Natural killer cell treated with Interleukin-12 subunit alpha and Interleukin-12 subunit beta and Interleukin-15 and Interleukin-18, amount 100 ng/mL, for 72 hours (primary cell): ENCODE results near the gene ACTMAP. TPM values are rescaled to one million over a fixed set of nuclear protein-coding genes. Genes with fewer than 3 reads are reported as not detected.
"Not testable (repeated sequence)": the region's sequence is repeated elsewhere in the genome, so short reads cannot be mapped to it uniquely, and the experiment has no call there.

ENCODE experiments used
- ATAC-seq, 2 donors: fragments of 150-1000 bp; cut with Tn5 transposase in 1 of 2; sonication (Bioruptor Pico), chemical (Tn5 transposase) in 1 of 2; 2 replicates each; pipeline ENCODE4 v1.10.0; 2021
- DNase-seq: peaks from one replicate; pipeline ENCODE4 v3.0.0; 2022; ENCODE audit warnings: low spot score
- H3K27ac Mint-ChIP-seq, 2 donors: 1 replicate in 1 of 2; 2 replicates in 1 of 2; pipeline ENCODE4 v1.8.0; 2022; ENCODE audit warnings: mixed read lengths in 2 of 2, mild to moderate bottlenecking in 1 of 2, moderate library complexity in 1 of 2
- H3K27me3 Mint-ChIP-seq, 2 donors: 1 replicate in 1 of 2; 2 replicates in 1 of 2; pipeline ENCODE4 v1.8.0; 2022; ENCODE audit warnings: mixed read lengths in 2 of 2
- H3K36me3 Mint-ChIP-seq: one replicate; pipeline ENCODE4 v1.8.0; 2022; ENCODE audit warnings: mixed read lengths
- H3K4me1 Mint-ChIP-seq, 2 donors: 1 replicate in 1 of 2; 2 replicates in 1 of 2; pipeline ENCODE4 v1.8.0; 2022; ENCODE audit warnings: low read depth in 2 of 2, mixed read lengths in 2 of 2, mild to moderate bottlenecking in 1 of 2
- H3K4me3 Mint-ChIP-seq: one replicate; pipeline ENCODE4 v1.8.0; 2022; ENCODE audit warnings: mixed read lengths
- H3K9me3 Mint-ChIP-seq: 2 replicates; pipeline ENCODE4 v1.8.0; 2022; ENCODE audit warnings: mixed read lengths
- total RNA-seq, 2 donors: library from RNA; stranded (reverse); gene quantifications; one replicate each; pipeline ENCODE4 v1.2.3, GENCODE V29; 2022

Gene ACTMAP
- total RNA-seq = 10 to 100 TPM; 10.9 to 16.6 TPM

GRCh38 chr19:40750058-40750873, at the start of gene ACTMAP:
Gene ACTMAP (minus strand): TSS chr19:40750477. CDS start chr19:40749803, 674 bp downstream.
- Mint-ChIP-seq H3K36me3 (peaks cover 15% of the 10 kb centered on the region), H3K27ac (peak within 1 kb of the TSS; percentile 91 to 92)
- ATAC-seq = peak; percentile 94 to 96

GRCh38 chr19:40799558-40800338, 49.5 kb upstream of the ACTMAP start:
- Mint-ChIP-seq H3K4me1 (peaks cover 67 to 68% of the 10 kb centered on the region in 2 donors), H3K27ac (peak overlapping the region; percentile 95 to 97), H3K9me3 (no peaks in the 10 kb centered on the region), H3K27me3 (no peaks in the 10 kb centered on the region), H3K36me3 (peaks cover 16% of the 10 kb centered on the region), H3K4me3 (peak overlapping the region; percentile 94)
- DNase-seq (peak; percentile 75), ATAC-seq (no peak)

More at GRCh38 chr19:40750058-40750873, at the start of gene ACTMAP:
- Mint-ChIP-seq H3K27me3 (no peaks in the 10 kb centered on the region), H3K9me3 (no peaks in the 10 kb centered on the region), H3K4me1 (peaks cover 29 to 41% of the 10 kb centered on the region in 2 donors), H3K4me3 (peak within 1 kb of the TSS; percentile 96)
- DNase-seq = peak; percentile 100

GRCh38 chr19:40798683-40799557, 48.6 kb upstream of the ACTMAP start, which contains the start of gene EGLN2:
Gene EGLN2 (plus strand): TSS chr19:40799191. CDS start chr19:40800573, 1,382 bp downstream.
- Mint-ChIP-seq H3K27me3 (no peaks in the 10 kb centered on the region), H3K4me1 (peaks cover 59% of the 10 kb centered on the region in 2 donors), H3K4me3 (peak within 1 kb of the TSS; percentile 94), H3K36me3 (peaks cover 16% of the 10 kb centered on the region), H3K27ac (peak within 1 kb of the TSS; percentile 97 to 99), H3K9me3 (no peaks in the 10 kb centered on the region)
- ATAC-seq = peak; percentile 93 to 95
- peak; percentile 100 for DNase-seq

- H3K4me1 Mint-ChIP-seq = peaks cover 52% of the 10 kb centered on the region in 2 donors
- no peaks in the 10 kb centered on the region for H3K9me3 Mint-ChIP-seq
- peaks cover 16% of the 10 kb centered on the region for H3K36me3 Mint-ChIP-seq
- no peaks in the 10 kb centered on the region for H3K27me3 Mint-ChIP-seq
- ATAC-seq (peak; percentile 63), DNase-seq (peak; percentile 87)
- peak overlapping the region; percentile 94 for H3K4me3 Mint-ChIP-seq
- H3K27ac Mint-ChIP-seq = peak overlapping the region; percentile 97 to 99
These were observed 47.8 kb upstream of the ACTMAP start for GRCh38 chr19:40797963-40798682.

- Mint-ChIP-seq H3K9me3 (no peaks in the 10 kb centered on the region), H3K27ac (peak overlapping the region; percentile 97 to 99), H3K36me3 (peaks cover 14% of the 10 kb centered on the region), H3K4me1 (peaks cover 50 to 52% of the 10 kb centered on the region in 2 donors), H3K27me3 (no peaks in the 10 kb centered on the region), H3K4me3 (peak overlapping the region; percentile 94)
- ATAC-seq = no peak
- DNase-seq = no peak
These were observed 47.1 kb upstream of the ACTMAP start for GRCh38 chr19:40797166-40797962.

GRCh38 chr19:40791996-40792395, 41.7 kb upstream of the ACTMAP start:
- DNase-seq (no peak), ATAC-seq (no peak)
- Mint-ChIP-seq H3K27ac (peak overlapping the region; percentile 72 to 80), H3K36me3 (peaks cover 5% of the 10 kb centered on the region), H3K9me3 (no peaks in the 10 kb centered on the region), H3K27me3 (no peaks in the 10 kb centered on the region), H3K4me1 (peaks cover 32% of the 10 kb centered on the region in 2 donors), H3K4me3 (peak overlapping the region; percentile 61)

GRCh38 chr19:40791349-40791748, 41.1 kb upstream of the ACTMAP start:
- Mint-ChIP-seq H3K36me3 (peaks cover 5% of the 10 kb centered on the region), H3K4me3 (no peak overlapping the region), H3K4me1 (peaks cover 31 to 32% of the 10 kb centered on the region in 2 donors), H3K9me3 (no peaks in the 10 kb centered on the region), H3K27me3 (no peaks in the 10 kb centered on the region), H3K27ac (peak overlapping the region; percentile 72 to 80)
- no peak for ATAC-seq
- DNase-seq = no peak

GRCh38 chr19:40786060-40787037, 36.1 kb upstream of the ACTMAP start:
- H3K27me3 Mint-ChIP-seq = no peaks in the 10 kb centered on the region
- H3K36me3 Mint-ChIP-seq = peaks cover 14% of the 10 kb centered on the region
- H3K27ac Mint-ChIP-seq = peak overlapping the region; percentile 56 to 80
- ATAC-seq (peak in 1 of 2 donors; percentile 17), DNase-seq (no peak)
- peaks cover 29 to 34% of the 10 kb centered on the region in 2 donors for H3K4me1 Mint-ChIP-seq
- no peaks in the 10 kb centered on the region for H3K9me3 Mint-ChIP-seq
- no peak overlapping the region for H3K4me3 Mint-ChIP-seq

GRCh38 chr19:40785526-40785925, 35.2 kb upstream of the ACTMAP start:
- no peak for DNase-seq
- H3K9me3 Mint-ChIP-seq = no peaks in the 10 kb centered on the region
- H3K4me1 Mint-ChIP-seq = peaks cover 34 to 38% of the 10 kb centered on the region in 2 donors
- peaks cover 22% of the 10 kb centered on the region for H3K36me3 Mint-ChIP-seq
- peak overlapping the region; percentile 56 to 80 for H3K27ac Mint-ChIP-seq
- peak; percentile 76 to 79 for ATAC-seq
- no peaks in the 10 kb centered on the region for H3K27me3 Mint-ChIP-seq
- H3K4me3 Mint-ChIP-seq = peak overlapping the region; percentile 6

GRCh38 chr19:40784146-40784545, 33.9 kb upstream of the ACTMAP start:
- Mint-ChIP-seq H3K36me3 (peaks cover 21% of the 10 kb centered on the region), H3K27ac (peak overlapping the region in 1 of 2 donors; percentile 80)

GRCh38 chr19:40783711-40784110, 33.4 kb upstream of the ACTMAP start:
- ATAC-seq (no peak), DNase-seq (no peak)
- H3K4me1 Mint-ChIP-seq = peaks cover 43 to 46% of the 10 kb centered on the region in 2 donors
- H3K4me3 Mint-ChIP-seq = no peak overlapping the region
- H3K36me3 Mint-ChIP-seq = peaks cover 21% of the 10 kb centered on the region
- H3K27ac Mint-ChIP-seq = no peak overlapping the region
- H3K9me3 Mint-ChIP-seq = no peaks in the 10 kb centered on the region
- no peaks in the 10 kb centered on the region for H3K27me3 Mint-ChIP-seq

More at GRCh38 chr19:40784146-40784545, 33.9 kb upstream of the ACTMAP start:
- not testable (repeated sequence) for ATAC-seq, H3K9me3 Mint-ChIP-seq, DNase-seq, H3K4me3 Mint-ChIP-seq, H3K27me3 Mint-ChIP-seq
- peaks cover 38 to 42% of the 10 kb centered on the region in 2 donors for H3K4me1 Mint-ChIP-seq
